AG04450 (cell line): Measurements from ENCODE around the gene SEPHS2. TPM values are rescaled to one million over a fixed set of nuclear protein-coding genes. Genes with fewer than 3 reads are reported as not detected.

ENCODE experiments used
- CTCF ChIA-PET: fragments of 300-600, 350-600 bp; formaldehyde crosslinking; extraction: SDS; loops from one replicate; lab custom pipeline; 2022; ENCODE audit warnings: antibody characterized with exemption, inconsistent platforms; lab: Charles Lee
- POLR2A ChIA-PET: fragments of 350-600 bp; formaldehyde crosslinking; extraction: SDS; loops from one replicate; lab custom pipeline; 2021; ENCODE audit warnings: antibody characterized with exemption, inconsistent platforms; lab: Yijun Ruan, JAX
- DNase-seq: peaks from one replicate; pipeline ENCODE4 v3.0.0-alpha.2; 2011; ENCODE audit warnings: low read depth, low spot score
- H3K27ac ChIP-seq: one replicate; pipeline ENCODE4 v1.5.1; 2012; ENCODE audit warnings: low read depth, low read length, control low read depth
- H3K27me3 ChIP-seq: one replicate; pipeline ENCODE4 v1.6.0; 2012; ENCODE audit warnings: low read length; ENCODE audit not compliant: control insufficient read depth, insufficient read depth
- H3K4me3 ChIP-seq: 2 replicates; pipeline ENCODE4 v1.5.1; 2011; ENCODE audit warnings: mild to moderate bottlenecking, low read depth, low read length, control low read depth
- H3K9me3 ChIP-seq: 2 replicates; pipeline ENCODE4 v1.5.1; 2012; ENCODE audit warnings: low read length; ENCODE audit not compliant: control insufficient read depth, insufficient read depth
- CTCF ChIP-seq: IDR thresholded peaks from 2 replicates; pipeline ENCODE4 v1.5.1; 2011; ENCODE audit warnings: low read depth, low read length, control low read depth, inconsistent platforms
- polyA plus RNA-seq: library from polyadenylated mRNA; depleted of rRNA; stranded (reverse); fragments of >200 nt; gene quantifications from 2 replicates; pipeline ENCODE4 v1.2.3, GENCODE V29; 2011; rRNA removed
- small RNA-seq: library from RNA; depleted of rRNA; stranded (forward); fragments of <200 nt; gene quantifications from one replicate; pipeline ENCODE3, GENCODE V24; 2012; ENCODE audit warnings: low read depth; ENCODE audit not compliant: insufficient read length

SEPHS2 gene
- polyA plus RNA-seq, 1 experiment, result 47.1 TPM

- H3K27ac ChIP-seq, result peak within 1 kb of the TSS; percentile 91
- no peaks in the 10 kb centered on the region; the same call in 1 of the 2 replicates for H3K9me3 ChIP-seq
- CTCF ChIA-PET, result interaction anchor here (0.5 to 2.5 kb wide), 7 partner anchors 12 to 339 kb away, joined by 3 to 13 read pairs (median 3); partner anchors contain the start of gene ZNF771
- H3K27me3 ChIP-seq, result no peaks in the 10 kb centered on the region
- H3K4me3 ChIP-seq, result peak within 1 kb of the TSS; percentile 79
- POLR2A ChIA-PET, result interaction anchor here (0.6 to 2.1 kb wide), 8 partner anchors 12 to 330 kb away, joined by 3 to 23 read pairs (median 6); partner anchors contain the start of genes ALDOA and ZNF771
- 0 out of 2 replicates have a peak, but pooled peaks have one; percentile 11 for TF ChIP-seq CTCF
- peak; percentile 63 for DNase-seq
These were observed 50.3 kb downstream of the SEPHS2 start, which contains the start of gene ZNF48 for GRCh38 chr16:30395155-30395991. Gene ZNF48, plus strand, starts transcription at chr16:30395420. Its CDS starts 375 bp downstream, at chr16:30395795.

GRCh38 chr16:30394592-30395154 lies 51.0 kb downstream of the SEPHS2 start:
- ChIA-PET POLR2A (interaction anchor here (0.6 to 2.1 kb wide), 8 partner anchors 13 to 329 kb away, joined by 3 to 23 read pairs (median 6); partner anchors contain the start of genes ALDOA and ZNF771), CTCF (interaction anchor here (0.5 to 2.5 kb wide), 5 partner anchors 13 to 339 kb away, joined by 3 to 13 read pairs (median 5); partner anchors contain the start of gene ZNF771)
- no peak for DNase-seq
- peak overlapping the region; percentile 79 for H3K4me3 ChIP-seq
- H3K27me3 ChIP-seq, result no peaks in the 10 kb centered on the region
- H3K27ac ChIP-seq, result peak overlapping the region; percentile 91
- H3K9me3 ChIP-seq, result no peaks in the 10 kb centered on the region; the same call in 1 of the 2 replicates
- TF ChIP-seq CTCF, result no peak

Small RNA genes lying within 50 kb of the gene (small RNA-seq; reads per million reads assigned to genes)
- gene RF00019 (not detected), gene RF00406 (not detected), gene RNU7-61P (not detected)

Other genes starting within 250 kb of the SEPHS2 start
- gene SULT1A3, start 246.6 kb downstream of the SEPHS2 start, polyA plus RNA-seq, result 7.3 and 8.5 TPM in 2 replicates
- 0.83 and 1.7 TPM in 2 replicates for gene NPIPB13, start 197.4 kb downstream of the SEPHS2 start, polyA plus RNA-seq
- gene CD2BP2, start 90.6 kb downstream of the SEPHS2 start, polyA plus RNA-seq, result 48.9 and 49.5 TPM in 2 replicates
- 12.0 and 14.8 TPM in 2 replicates for gene TBC1D10B, start 75.4 kb downstream of the SEPHS2 start, polyA plus RNA-seq
- gene MYL11, start 71.1 kb downstream of the SEPHS2 start, polyA plus RNA-seq, result 0.55 TPM in 1 of 2 replicates, not detected in the other
- gene SEPTIN1, start 63.3 kb downstream of the SEPHS2 start, polyA plus RNA-seq, result not detected in 2 replicates
- 4.3 and 5.3 TPM in 2 replicates for gene ZNF48, start 50.5 kb downstream of the SEPHS2 start, polyA plus RNA-seq
- gene ZNF771, start 38.3 kb downstream of the SEPHS2 start, polyA plus RNA-seq, result 9.3 and 10.1 TPM in 2 replicates
- 34.1 and 34.7 TPM in 2 replicates for gene DCTPP1, start 15.8 kb downstream of the SEPHS2 start, polyA plus RNA-seq
- not detected in 2 replicates for gene ITGAL, start 26.9 kb upstream of the SEPHS2 start, polyA plus RNA-seq
- gene ZNF768, start 80.7 kb upstream of the SEPHS2 start, polyA plus RNA-seq, result 9.8 and 14.5 TPM in 2 replicates
- gene ZNF747, start 89.0 kb upstream of the SEPHS2 start, polyA plus RNA-seq, result 4.9 and 5.0 TPM in 2 replicates
- gene ZNF764, start 112.5 kb upstream of the SEPHS2 start, polyA plus RNA-seq, result 2.5 and 3.2 TPM in 2 replicates
- 5.5 and 6.8 TPM in 2 replicates for gene ZNF688, start 125.8 kb upstream of the SEPHS2 start, polyA plus RNA-seq
- 4.7 and 6.6 TPM in 2 replicates for gene ZNF785, start 139.8 kb upstream of the SEPHS2 start, polyA plus RNA-seq
- 4.0 and 4.2 TPM in 2 replicates for gene ZNF689, start 164.5 kb upstream of the SEPHS2 start, polyA plus RNA-seq
- 4.9 and 6.9 TPM in 2 replicates for gene PRR14, start 205.1 kb upstream of the SEPHS2 start, polyA plus RNA-seq
- gene FBRS, start 212.6 kb upstream of the SEPHS2 start, polyA plus RNA-seq, result 5.0 and 9.0 TPM in 2 replicates